ENCODE results near the gene PNPLA2.

The PNPLA2 gene

GRCh38 chr11:818396-819128 is at the start of gene PNPLA2:
TSS of gene PNPLA2 (plus strand) at chr11:818914. CDS start at chr11:819719, 805 bp downstream.
- DNase-seq (ENCODE audit: extremely low read depth, low read depth): no peak
- TF ChIP-seq CTCF (IDR thresholded peaks at IDR 0.05; ENCODE audit: low read depth, low read length): no peak

GRCh38 chr11:769887-770641 is 48.6 kb upstream of the PNPLA2 start:
- no peak for DNase-seq (ENCODE audit: extremely low read depth, low read depth)
- no peak for TF ChIP-seq CTCF (IDR thresholded peaks at IDR 0.05; ENCODE audit: low read depth, low read length)

GRCh38 chr11:770642-771616 is 47.8 kb upstream of the PNPLA2 start:
- no peak for DNase-seq (ENCODE audit: extremely low read depth, low read depth)
- TF ChIP-seq CTCF (IDR thresholded peaks at IDR 0.05; ENCODE audit: low read depth, low read length): no peak

- no peak for DNase-seq (ENCODE audit: extremely low read depth, low read depth)
- TF ChIP-seq CTCF (IDR thresholded peaks at IDR 0.05; ENCODE audit: low read depth, low read length): no peak
Observed at GRCh38 chr11:771617-772204, 47.0 kb upstream of the PNPLA2 start.

- no peak for DNase-seq (ENCODE audit: extremely low read depth, low read depth)
- TF ChIP-seq CTCF (IDR thresholded peaks at IDR 0.05; ENCODE audit: low read depth, low read length): no peak
Observed at GRCh38 chr11:772429-773390, 46.0 kb upstream of the PNPLA2 start.

- DNase-seq (ENCODE audit: extremely low read depth, low read depth): no peak
- no peak for TF ChIP-seq CTCF (IDR thresholded peaks at IDR 0.05; ENCODE audit: low read depth, low read length)
Observed at GRCh38 chr11:773425-773824, 45.3 kb upstream of the PNPLA2 start.
